ENCODE measurements around the gene PRTG. TPM values are rescaled to one million over a fixed set of nuclear protein-coding genes. Genes with fewer than 3 reads are reported as not detected.

Gene PRTG
- total and polyA plus RNA-seq, 2 experiments from 2014 or later, result under 0.01 TPM; not detected in 1

GRCh38 chr15:55687792-55688191, 55.2 kb downstream of the PRTG start:
- H2AFZ ChIP-seq, result no peak overlapping the region
- DNase-seq, result no peak
- TF ChIP-seq EZH2phosphoT487 (IDR thresholded peaks at IDR 0.05; ENCODE audit: insufficient read depth, low read depth) (no peak), EZH2 (IDR thresholded peaks at IDR 0.05; ENCODE audit: insufficient read depth, poor library complexity, severe bottlenecking) (no peak)
- WGBS, 2 experiments (ENCODE audit: low coverage in 1 of 2, low lambda C conversion rate in 2 of 2, missing lambda C conversion rate in 2 of 2), result 61 to 69% methylated on average over 6 of the region's 6 CpGs
- H3K79me2 ChIP-seq (ENCODE audit: insufficient read depth), result no peaks in the 10 kb centered on the region
- H3K9me2 ChIP-seq (ENCODE audit: insufficient read depth), result no peaks in the 10 kb centered on the region
- no peaks in the 10 kb centered on the region for H3K9me3 ChIP-seq (ENCODE audit: low read depth)
- no peaks in the 10 kb centered on the region for H4K20me1 ChIP-seq (ENCODE audit: insufficient read depth)
- no peak overlapping the region for H3K4me3 ChIP-seq
- no peaks in the 10 kb centered on the region for H3K4me1 ChIP-seq (ENCODE audit: insufficient read depth)
- H3K27ac ChIP-seq, result no peak overlapping the region
- H3K4me2 ChIP-seq (ENCODE audit: unreplicated experiment), result no peak overlapping the region
- H3F3A ChIP-seq (ENCODE audit: insufficient read depth), result no peaks in the 10 kb centered on the region
- H3K27me3 ChIP-seq (replicated peaks; ENCODE audit: insufficient read depth), result peaks cover 4% of the 10 kb centered on the region; the same call in 1 of the 2 replicates
- H3K36me3 ChIP-seq (ENCODE audit: low read depth), result no peaks in the 10 kb centered on the region
- in situ Hi-C loops (cut with MboI), result no loop called here
- H3K9ac ChIP-seq, result no peak overlapping the region

GRCh38 chr15:55685286-55685685, 57.7 kb downstream of the PRTG start:
- Histone ChIP-seq H3K36me3 (ENCODE audit: low read depth) (no peaks in the 10 kb centered on the region), H3K9me3 (ENCODE audit: low read depth) (no peaks in the 10 kb centered on the region), H3K27me3 (replicated peaks; ENCODE audit: insufficient read depth) (peaks cover 4% of the 10 kb centered on the region; the same call in 1 of the 2 replicates), H3K4me3 (no peak overlapping the region), H3F3A (ENCODE audit: insufficient read depth) (no peaks in the 10 kb centered on the region), H3K79me2 (ENCODE audit: insufficient read depth) (no peaks in the 10 kb centered on the region), H3K9me2 (ENCODE audit: insufficient read depth) (no peaks in the 10 kb centered on the region), H3K4me1 (ENCODE audit: insufficient read depth) (no peaks in the 10 kb centered on the region), H3K27ac (no peak overlapping the region), H2AFZ (no peak overlapping the region), H3K9ac (no peak overlapping the region), H4K20me1 (ENCODE audit: insufficient read depth) (no peaks in the 10 kb centered on the region), H3K4me2 (ENCODE audit: unreplicated experiment) (no peak overlapping the region)
- TF ChIP-seq EZH2phosphoT487 (IDR thresholded peaks at IDR 0.05; ENCODE audit: insufficient read depth, low read depth), result no peak
- TF ChIP-seq EZH2 (IDR thresholded peaks at IDR 0.05; ENCODE audit: insufficient read depth, poor library complexity, severe bottlenecking), result no peak
- WGBS, 2 experiments (ENCODE audit: low coverage in 1 of 2, low lambda C conversion rate in 2 of 2, missing lambda C conversion rate in 2 of 2), result 0 to 11% methylated on average over 1 of the region's 1 CpG
- DNase-seq, result peak; percentile 21
- in situ Hi-C loops (cut with MboI), result no loop called here

- H3K4me3 ChIP-seq, result no peak overlapping the region
- no peak for TF ChIP-seq EZH2phosphoT487 (IDR thresholded peaks at IDR 0.05; ENCODE audit: insufficient read depth, low read depth)
- no peak for TF ChIP-seq EZH2 (IDR thresholded peaks at IDR 0.05; ENCODE audit: insufficient read depth, poor library complexity, severe bottlenecking)
- in situ Hi-C loops (cut with MboI), result no loop called here
- no peaks in the 10 kb centered on the region for H4K20me1 ChIP-seq (ENCODE audit: insufficient read depth)
- H3K79me2 ChIP-seq (ENCODE audit: insufficient read depth), result no peaks in the 10 kb centered on the region
- no peaks in the 10 kb centered on the region for H3F3A ChIP-seq (ENCODE audit: insufficient read depth)
- no peaks in the 10 kb centered on the region for H3K9me3 ChIP-seq (ENCODE audit: low read depth)
- H2AFZ ChIP-seq, result no peak overlapping the region
- no peaks in the 10 kb centered on the region for H3K9me2 ChIP-seq (ENCODE audit: insufficient read depth)
- H3K27ac ChIP-seq, result no peak overlapping the region
- peak; percentile 30 for DNase-seq
- H3K27me3 ChIP-seq (replicated peaks; ENCODE audit: insufficient read depth), result 0 out of 2 replicates have a peak, but pooled peaks cover 4% of the 10 kb centered on the region
- H3K4me1 ChIP-seq (ENCODE audit: insufficient read depth), result no peaks in the 10 kb centered on the region
- no peaks in the 10 kb centered on the region for H3K36me3 ChIP-seq (ENCODE audit: low read depth)
- no peak overlapping the region for H3K9ac ChIP-seq
- no peak overlapping the region for H3K4me2 ChIP-seq (ENCODE audit: unreplicated experiment)
Observed at GRCh38 chr15:55683376-55683775, 59.6 kb downstream of the PRTG start.

- in situ Hi-C loops (cut with MboI), result no loop called here
- Histone ChIP-seq H3K36me3 (ENCODE audit: low read depth) (no peaks in the 10 kb centered on the region), H2AFZ (no peak overlapping the region), H3K9me3 (ENCODE audit: low read depth) (no peaks in the 10 kb centered on the region), H3K9ac (no peak overlapping the region), H3F3A (ENCODE audit: insufficient read depth) (no peaks in the 10 kb centered on the region), H3K79me2 (ENCODE audit: insufficient read depth) (no peaks in the 10 kb centered on the region), H3K4me2 (ENCODE audit: unreplicated experiment) (no peak overlapping the region), H4K20me1 (ENCODE audit: insufficient read depth) (no peaks in the 10 kb centered on the region), H3K4me3 (no peak overlapping the region), H3K4me1 (ENCODE audit: insufficient read depth) (no peaks in the 10 kb centered on the region), H3K9me2 (ENCODE audit: insufficient read depth) (no peaks in the 10 kb centered on the region), H3K27ac (no peak overlapping the region), H3K27me3 (replicated peaks; ENCODE audit: insufficient read depth) (0 out of 2 replicates have a peak, but pooled peaks cover 4% of the 10 kb centered on the region)
- TF ChIP-seq EZH2 (IDR thresholded peaks at IDR 0.05; ENCODE audit: insufficient read depth, poor library complexity, severe bottlenecking), result no peak
- TF ChIP-seq EZH2phosphoT487 (IDR thresholded peaks at IDR 0.05; ENCODE audit: insufficient read depth, low read depth), result no peak
- 65 to 72% methylated on average over 5 of the region's 5 CpGs for WGBS, 2 experiments (ENCODE audit: low coverage in 1 of 2, low lambda C conversion rate in 2 of 2, missing lambda C conversion rate in 2 of 2)
- no peak for DNase-seq
Observed at GRCh38 chr15:55681631-55682030, 61.3 kb downstream of the PRTG start.

GRCh38 chr15:55676507-55676906, 66.4 kb downstream of the PRTG start:
- WGBS, 2 experiments (ENCODE audit: low coverage in 1 of 2, low lambda C conversion rate in 2 of 2, missing lambda C conversion rate in 2 of 2), result 69 to 75% methylated on average over 2 of the region's 2 CpGs
- Histone ChIP-seq H3K9ac (no peak overlapping the region), H3K4me3 (no peak overlapping the region), H3F3A (ENCODE audit: insufficient read depth) (no peaks in the 10 kb centered on the region), H3K4me2 (ENCODE audit: unreplicated experiment) (no peak overlapping the region), H3K9me3 (ENCODE audit: low read depth) (no peaks in the 10 kb centered on the region), H3K79me2 (ENCODE audit: insufficient read depth) (no peaks in the 10 kb centered on the region), H3K36me3 (ENCODE audit: low read depth) (no peaks in the 10 kb centered on the region), H3K4me1 (ENCODE audit: insufficient read depth) (no peaks in the 10 kb centered on the region), H4K20me1 (ENCODE audit: insufficient read depth) (no peaks in the 10 kb centered on the region), H3K27ac (no peak overlapping the region), H3K27me3 (replicated peaks; ENCODE audit: insufficient read depth) (no peaks in the 10 kb centered on the region), H2AFZ (no peak overlapping the region), H3K9me2 (ENCODE audit: insufficient read depth) (no peaks in the 10 kb centered on the region)
- in situ Hi-C loops (cut with MboI), result no loop called here
- no peak for TF ChIP-seq EZH2phosphoT487 (IDR thresholded peaks at IDR 0.05; ENCODE audit: insufficient read depth, low read depth)
- no peak for DNase-seq

All from GM23248 (cell line).